Body of pancreas (tissue), 4 donors: ENCODE measurements around the gene MRPL40. TPM values are rescaled to one million over a fixed set of nuclear protein-coding genes. Genes with fewer than 3 reads are reported as not detected.

Experiments
- ATAC-seq: fragments of 150-250 bp; one replicate; pipeline ENCODE4 v1.9.1; 2016
- DNase-seq, 4 donors: peaks; one replicate each; pipeline ENCODE4 v3.0.0-alpha.2; 2019
- H3K27ac ChIP-seq, 4 donors: fragments of 200-600 bp; sonication (generic); 1 replicate in 3 of 4; 2 replicates in 1 of 4; pipeline versions ENCODE4 v1.5.1 to v1.6.1; 2016 to 2019; ENCODE audit warnings: mild to moderate bottlenecking in 1 of 4, mixed read lengths in 1 of 4, moderate library complexity in 1 of 4
- H3K27me3 ChIP-seq, 2 donors: fragments of 200-600 bp; sonication (generic); one replicate each; pipeline ENCODE4 v1.6.0; 2016; ENCODE audit warnings: mild to moderate bottlenecking in 1 of 2
- H3K36me3 ChIP-seq, 2 donors: fragments of 200-600 bp; sonication (generic); replicated peaks in 1 of 2; 2 replicates each; pipeline ENCODE4 v1.5.1; 2016; ENCODE audit warnings: low read depth in 2 of 2; ENCODE audit not compliant: insufficient read depth in 1 of 2
- H3K4me1 ChIP-seq: fragments of 200-600 bp; sonication (generic); one replicate; pipeline ENCODE4 v1.6.0; 2016
- H3K4me3 ChIP-seq, 2 donors: fragments of 200-600 bp; sonication (generic); 1 replicate in 1 of 2; 2 replicates in 1 of 2; pipeline ENCODE4 v1.5.1; 2016 to 2019
- H3K9me3 ChIP-seq, 3 donors: fragments of 200-600 bp; sonication (generic); 1 replicate in 2 of 3; 2 replicates in 1 of 3; pipeline ENCODE4 v1.5.1; 2016
- CTCF ChIP-seq, 7 experiments: fragments of 450-650 bp in 4 of 7; fragments of 200-600 bp in 3 of 7; sonication (generic) in 3 of 7; IDR thresholded peaks; one replicate each; pipeline ENCODE4 v1.5.1; 2016 to 2019; ENCODE audit warnings: antibody characterized with exemption in 7 of 7
- POLR2A ChIP-seq, 3 donors: fragments of 450-650 bp; IDR thresholded peaks; one replicate each; pipeline ENCODE4 v1.6.1; 2016; ENCODE audit warnings: antibody characterized with exemption in 3 of 3, mild to moderate bottlenecking in 2 of 3
- WGBS, 2 donors: methylation state at CpG; one replicate each; pipeline ENCODE4 v1.1.5; 2017; 5-methylcytosine and 5-hydroxymethylcytosine counted together
- intact Hi-C: fragments of 100-400 bp; cut with DNase I; formaldehyde crosslinking; loops from one replicate; pipeline ENCODE4 v1.15.1; 2023
- total RNA-seq, 2 donors: library from RNA; depleted of rRNA; stranded (reverse); fragments of >200 nt; gene quantifications; one replicate each; pipeline ENCODE4 v1.1.0, GENCODE V29; 2016

The MRPL40 gene
- total RNA-seq, 2 donors from 2014 or later, result 4.0 to 13.5 TPM

DNA sequence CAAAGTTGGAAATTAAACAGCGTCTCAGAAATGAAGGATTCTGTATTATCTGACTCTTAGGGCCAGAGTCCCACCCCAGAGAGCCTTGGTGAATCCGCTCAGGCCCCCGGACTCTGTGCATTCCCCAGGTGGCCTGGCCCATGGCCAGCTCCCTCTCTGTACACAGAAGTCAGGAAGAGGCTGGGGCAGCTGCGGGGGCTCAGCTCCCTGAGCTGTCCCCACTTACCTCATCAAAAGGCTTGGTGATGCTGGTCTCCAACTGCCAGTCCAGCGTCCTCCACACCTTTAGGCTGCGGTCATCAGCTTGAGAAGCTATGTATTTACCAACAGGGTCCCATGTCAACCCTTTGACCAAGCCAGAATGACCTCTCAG lies 35.8 kb upstream of the MRPL40 start:
- DNase-seq (no peak), ATAC-seq (no peak)
- H3K4me3 ChIP-seq, result no peak overlapping the region
- H3K27me3 ChIP-seq, result no peaks in the 10 kb centered on the region
- 90 to 97% methylated on average over 6 of the region's 6 CpGs for WGBS, 2 donors
- peaks cover 0 to 27% of the 10 kb centered on the region in 2 donors for H3K36me3 ChIP-seq
- H3K27ac ChIP-seq, result no peak overlapping the region
- H3K9me3 ChIP-seq, result no peaks in the 10 kb centered on the region
- intact Hi-C loops, result no loop called here
- H3K4me1 ChIP-seq, result no peaks in the 10 kb centered on the region
- TF ChIP-seq POLR2A (IDR thresholded peaks at IDR 0.05) (no peak), CTCF (IDR thresholded peaks at IDR 0.05) (no peak)

- Histone ChIP-seq H3K4me1 (no peaks in the 10 kb centered on the region), H3K9me3 (no peaks in the 10 kb centered on the region), H3K27ac (no peak overlapping the region), H3K27me3 (no peaks in the 10 kb centered on the region), H3K36me3 (peaks cover 0 to 27% of the 10 kb centered on the region in 2 donors), H3K4me3 (no peak overlapping the region)
- intact Hi-C loops, result no loop called here
- WGBS, 2 donors, result 89 to 96% methylated on average over 6 of the region's 6 CpGs
- TF ChIP-seq CTCF (IDR thresholded peaks at IDR 0.05) (no peak), POLR2A (IDR thresholded peaks at IDR 0.05) (no peak)
- DNase-seq, result no peak
- ATAC-seq, result no peak
Observed at GRCh38 chr22:19396934-19397733, 35.2 kb upstream of the MRPL40 start.

DNA sequence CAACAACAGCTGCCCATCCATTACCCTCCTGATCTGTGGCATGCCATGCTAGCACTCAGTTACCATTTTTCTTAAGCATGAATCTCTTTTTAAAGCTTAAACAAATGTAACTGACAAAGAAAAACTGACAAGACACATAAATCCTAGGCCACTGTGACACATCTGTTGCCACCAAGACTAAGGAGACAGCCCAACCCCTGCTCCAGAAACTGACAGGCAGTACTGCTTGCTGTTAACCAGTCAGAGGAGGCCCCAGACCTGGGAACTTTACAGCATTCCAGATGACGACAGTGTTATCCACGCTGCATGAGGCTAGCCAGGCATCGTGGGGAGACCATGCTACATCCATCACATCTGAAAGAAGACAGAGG lies 34.6 kb upstream of the MRPL40 start:
- ATAC-seq (no peak), DNase-seq (no peak)
- Histone ChIP-seq H3K4me3 (no peak overlapping the region), H3K27ac (no peak overlapping the region), H3K27me3 (no peaks in the 10 kb centered on the region), H3K4me1 (no peaks in the 10 kb centered on the region), H3K36me3 (peaks cover 0 to 27% of the 10 kb centered on the region in 2 donors), H3K9me3 (no peaks in the 10 kb centered on the region)
- intact Hi-C loops, result no loop called here
- WGBS, 2 donors, result 98 to 100% methylated on average over 2 to 3 of the region's 3 CpGs
- TF ChIP-seq POLR2A (IDR thresholded peaks at IDR 0.05), result no peak
- TF ChIP-seq CTCF (IDR thresholded peaks at IDR 0.05), result no peak

GRCh38 chr22:19398206-19398605 lies 34.1 kb upstream of the MRPL40 start:
- no peak for ATAC-seq

DNA sequence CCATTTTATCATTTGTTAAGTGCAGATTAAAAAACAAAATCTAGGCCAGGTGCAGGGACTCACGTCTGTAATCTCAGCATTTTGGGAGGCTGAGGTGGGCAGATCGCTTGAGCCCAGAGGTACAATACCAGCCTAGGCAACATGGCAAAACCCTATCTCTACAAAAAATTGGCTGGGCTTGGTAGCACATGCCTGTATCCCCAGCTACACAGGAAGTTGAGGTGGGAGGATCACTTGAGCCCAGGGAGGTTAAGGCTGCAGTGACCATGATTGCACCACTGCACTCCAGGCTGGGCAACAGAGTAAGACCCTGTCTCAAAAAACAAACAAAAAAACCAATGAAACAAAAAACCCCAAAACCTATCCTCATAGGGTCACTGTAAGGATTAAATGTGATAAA lies 33.7 kb upstream of the MRPL40 start:
- DNase-seq (no peak), ATAC-seq (no peak)
- TF ChIP-seq CTCF (IDR thresholded peaks at IDR 0.05) (no peak), POLR2A (IDR thresholded peaks at IDR 0.05) (no peak)
- no peaks in the 10 kb centered on the region for H3K4me1 ChIP-seq
- H3K4me3 ChIP-seq, result no peak overlapping the region
- no peaks in the 10 kb centered on the region for H3K27me3 ChIP-seq
- no peaks in the 10 kb centered on the region for H3K9me3 ChIP-seq
- peaks cover 0 to 25% of the 10 kb centered on the region in 2 donors for H3K36me3 ChIP-seq
- intact Hi-C loops, result no loop called here
- no peak overlapping the region for H3K27ac ChIP-seq
- WGBS, 2 donors, result 71 to 82% methylated on average over 2 of the region's 2 CpGs

More at GRCh38 chr22:19398206-19398605, 34.1 kb upstream of the MRPL40 start:
- peaks cover 0 to 27% of the 10 kb centered on the region in 2 donors for H3K36me3 ChIP-seq
- TF ChIP-seq POLR2A (IDR thresholded peaks at IDR 0.05), result no peak
- no peaks in the 10 kb centered on the region for H3K27me3 ChIP-seq
- WGBS, 2 donors, result 76 to 87% methylated on average over 6 of the region's 6 CpGs
- H3K9me3 ChIP-seq, result no peaks in the 10 kb centered on the region
- no peak overlapping the region for H3K27ac ChIP-seq
- intact Hi-C loops, result no loop called here
- DNase-seq, result no peak
- no peaks in the 10 kb centered on the region for H3K4me1 ChIP-seq
- H3K4me3 ChIP-seq, result no peak overlapping the region
